ENCODE data around the gene EFCAB5. TPM values are rescaled to one million over a fixed set of nuclear protein-coding genes. Genes with fewer than 3 reads are reported as not detected.

EFCAB5 gene
- total and polyA plus RNA-seq, 2 donors from 2014 or later, result 1.4 TPM; not detected in 1

GRCh38 chr17:30130121-30130520 lies 188.7 kb downstream of the EFCAB5 start:
- FAIRE-seq, result no peak
- Histone ChIP-seq H3K27ac (ENCODE audit: low read depth in 2 of 2, low read length in 2 of 2) (no peak overlapping the region), H3K9me3 (ENCODE audit: control insufficient read depth in 2 of 3, insufficient read depth in 1 of 3, low read length in 3 of 3) (no peaks in the 10 kb centered on the region), H3K36me3 (ENCODE audit: control insufficient read depth in 2 of 3, insufficient read depth in 3 of 3, low read length in 3 of 3) (no peaks in the 10 kb centered on the region), H3K4me3 (ENCODE audit: low read length in 3 of 3) (no peak overlapping the region), H3K4me1 (ENCODE audit: control insufficient read depth in 2 of 3, insufficient read depth in 2 of 3, low read depth in 1 of 3, low read length in 3 of 3) (peaks cover 0 to 5% (median 0%) of the 10 kb centered on the region in 3 donors), H3K27me3 (ENCODE audit: control insufficient read depth, insufficient read depth, low read length) (no peaks in the 10 kb centered on the region), H3K9ac (ENCODE audit: low read length in 3 of 3) (no peak overlapping the region)
- TF ChIP-seq CTCF (IDR thresholded peaks at IDR 0.05; ENCODE audit: borderline replicate concordance, extremely low read depth, insufficient read depth), result no peak
- no peak for DNase-seq
- intact Hi-C loops (cut with DNase I), result no loop called here

- Histone ChIP-seq H3K4me3 (ENCODE audit: low read length in 3 of 3) (no peak overlapping the region), H3K9ac (ENCODE audit: low read length in 3 of 3) (no peak overlapping the region), H3K36me3 (ENCODE audit: control insufficient read depth in 2 of 3, insufficient read depth in 3 of 3, low read length in 3 of 3) (peaks cover 0 to 2% (median 0%) of the 10 kb centered on the region in 3 donors), H3K9me3 (ENCODE audit: control insufficient read depth in 2 of 3, insufficient read depth in 1 of 3, low read length in 3 of 3) (no peaks in the 10 kb centered on the region), H3K27ac (ENCODE audit: low read depth in 2 of 2, low read length in 2 of 2) (no peak overlapping the region), H3K27me3 (ENCODE audit: control insufficient read depth, insufficient read depth, low read length) (no peaks in the 10 kb centered on the region), H3K4me1 (ENCODE audit: control insufficient read depth in 2 of 3, insufficient read depth in 2 of 3, low read depth in 1 of 3, low read length in 3 of 3) (peaks cover 0 to 5% (median 0%) of the 10 kb centered on the region in 3 donors)
- intact Hi-C loops (cut with DNase I), result no loop called here
- FAIRE-seq, result no peak
- no peak for DNase-seq
- no peak for TF ChIP-seq CTCF (IDR thresholded peaks at IDR 0.05; ENCODE audit: borderline replicate concordance, extremely low read depth, insufficient read depth)
Measured at GRCh38 chr17:30132615-30133014, 191.2 kb downstream of the EFCAB5 start.

GRCh38 chr17:30133197-30133596 lies 191.8 kb downstream of the EFCAB5 start:
- Histone ChIP-seq H3K9me3 (ENCODE audit: control insufficient read depth in 2 of 3, insufficient read depth in 1 of 3, low read length in 3 of 3) (no peaks in the 10 kb centered on the region), H3K4me1 (ENCODE audit: control insufficient read depth in 2 of 3, insufficient read depth in 2 of 3, low read depth in 1 of 3, low read length in 3 of 3) (peaks cover 0 to 5% (median 0%) of the 10 kb centered on the region in 3 donors), H3K27me3 (ENCODE audit: control insufficient read depth, insufficient read depth, low read length) (no peaks in the 10 kb centered on the region), H3K9ac (ENCODE audit: low read length in 3 of 3) (no peak overlapping the region), H3K27ac (ENCODE audit: low read depth in 2 of 2, low read length in 2 of 2) (no peak overlapping the region), H3K36me3 (ENCODE audit: control insufficient read depth in 2 of 3, insufficient read depth in 3 of 3, low read length in 3 of 3) (peaks cover 0 to 2% (median 0%) of the 10 kb centered on the region in 3 donors), H3K4me3 (ENCODE audit: low read length in 3 of 3) (no peak overlapping the region)
- intact Hi-C loops (cut with DNase I), result no loop called here
- TF ChIP-seq CTCF (IDR thresholded peaks at IDR 0.05; ENCODE audit: borderline replicate concordance, extremely low read depth, insufficient read depth), result no peak
- DNase-seq (no peak), FAIRE-seq (no peak)

- TF ChIP-seq CTCF (IDR thresholded peaks at IDR 0.05; ENCODE audit: borderline replicate concordance, extremely low read depth, insufficient read depth), result no peak
- no peak for FAIRE-seq
- intact Hi-C loops (cut with DNase I), result no loop called here
Measured at GRCh38 chr17:30134551-30134950, 193.1 kb downstream of the EFCAB5 start.

More at GRCh38 chr17:30134551-30134950, 193.1 kb downstream of the EFCAB5 start:
- Histone ChIP-seq H3K4me3 (ENCODE audit: low read length in 3 of 3) (no peak overlapping the region), H3K9me3 (ENCODE audit: control insufficient read depth in 2 of 3, insufficient read depth in 1 of 3, low read length in 3 of 3) (no peaks in the 10 kb centered on the region), H3K27ac (ENCODE audit: low read depth in 2 of 2, low read length in 2 of 2) (no peak overlapping the region), H3K4me1 (ENCODE audit: control insufficient read depth in 2 of 3, insufficient read depth in 2 of 3, low read depth in 1 of 3, low read length in 3 of 3) (peaks cover 0 to 5% (median 0%) of the 10 kb centered on the region in 3 donors), H3K36me3 (ENCODE audit: control insufficient read depth in 2 of 3, insufficient read depth in 3 of 3, low read length in 3 of 3) (peaks cover 0 to 2% (median 0%) of the 10 kb centered on the region in 3 donors), H3K9ac (ENCODE audit: low read length in 3 of 3) (no peak overlapping the region), H3K27me3 (ENCODE audit: control insufficient read depth, insufficient read depth, low read length) (no peaks in the 10 kb centered on the region)
- no peak for DNase-seq
